Measurements from ENCODE around the gene DCANP1.

DNA sequence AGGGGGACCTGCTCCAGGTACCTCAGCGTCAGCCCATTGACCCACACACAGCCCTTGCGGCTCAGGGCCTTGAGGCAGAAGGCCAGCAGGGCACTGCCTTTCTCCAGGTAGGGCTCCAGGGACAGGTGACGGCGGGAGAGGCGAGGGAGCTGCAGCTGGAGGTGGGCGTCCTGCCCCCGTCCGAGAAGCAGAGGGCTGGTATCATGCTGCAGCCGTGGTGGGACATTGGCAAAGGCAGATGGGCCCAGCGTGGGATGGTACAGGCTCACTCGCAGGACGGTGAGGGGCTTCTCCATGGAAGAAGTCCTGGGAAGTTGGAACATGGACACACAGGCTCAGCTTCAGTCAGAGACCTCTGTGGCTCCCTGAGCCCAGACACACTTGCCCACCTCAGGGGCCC, 2.5 kb upstream of the DCANP1 start:
- TF ChIP-seq ATF1 (CRISPR knock-in tag; IDR thresholded peaks at IDR 0.05), result no peak
- TF ChIP-seq FOXA3 (CRISPR knock-in tag; IDR thresholded peaks at IDR 0.05), result no peak
- no peak for TF ChIP-seq CEBPB (IDR thresholded peaks at IDR 0.05; ENCODE audit: borderline replicate concordance, low read depth, low read length)
- TF ChIP-seq, protein P1, sequence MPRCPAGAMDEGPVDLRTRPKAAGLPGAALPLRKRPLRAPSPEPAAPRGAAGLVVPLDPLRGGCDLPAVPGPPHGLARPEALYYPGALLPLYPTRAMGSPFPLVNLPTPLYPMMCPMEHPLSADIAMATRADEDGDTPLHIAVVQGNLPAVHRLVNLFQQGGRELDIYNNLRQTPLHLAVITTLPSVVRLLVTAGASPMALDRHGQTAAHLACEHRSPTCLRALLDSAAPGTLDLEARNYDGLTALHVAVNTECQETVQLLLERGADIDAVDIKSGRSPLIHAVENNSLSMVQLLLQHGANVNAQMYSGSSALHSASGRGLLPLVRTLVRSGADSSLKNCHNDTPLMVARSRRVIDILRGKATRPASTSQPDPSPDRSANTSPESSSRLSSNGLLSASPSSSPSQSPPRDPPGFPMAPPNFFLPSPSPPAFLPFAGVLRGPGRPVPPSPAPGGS (CRISPR knock-in tag; IDR thresholded peaks at IDR 0.05), result no peak
- TF ChIP-seq, protein P2, sequence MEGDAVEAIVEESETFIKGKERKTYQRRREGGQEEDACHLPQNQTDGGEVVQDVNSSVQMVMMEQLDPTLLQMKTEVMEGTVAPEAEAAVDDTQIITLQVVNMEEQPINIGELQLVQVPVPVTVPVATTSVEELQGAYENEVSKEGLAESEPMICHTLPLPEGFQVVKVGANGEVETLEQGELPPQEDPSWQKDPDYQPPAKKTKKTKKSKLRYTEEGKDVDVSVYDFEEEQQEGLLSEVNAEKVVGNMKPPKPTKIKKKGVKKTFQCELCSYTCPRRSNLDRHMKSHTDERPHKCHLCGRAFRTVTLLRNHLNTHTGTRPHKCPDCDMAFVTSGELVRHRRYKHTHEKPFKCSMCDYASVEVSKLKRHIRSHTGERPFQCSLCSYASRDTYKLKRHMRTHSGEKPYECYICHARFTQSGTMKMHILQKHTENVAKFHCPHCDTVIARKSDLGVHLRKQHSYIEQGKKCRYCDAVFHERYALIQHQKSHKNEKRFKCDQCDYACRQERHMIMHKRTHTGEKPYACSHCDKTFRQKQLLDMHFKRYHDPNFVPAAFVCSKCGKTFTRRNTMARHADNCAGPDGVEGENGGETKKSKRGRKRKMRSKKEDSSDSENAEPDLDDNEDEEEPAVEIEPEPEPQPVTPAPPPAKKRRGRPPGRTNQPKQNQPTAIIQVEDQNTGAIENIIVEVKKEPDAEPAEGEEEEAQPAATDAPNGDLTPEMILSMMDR (CRISPR knock-in tag; IDR thresholded peaks at IDR 0.05), result no peak
- TF ChIP-seq BATF2 (CRISPR knock-in tag; IDR thresholded peaks at IDR 0.05), result no peak
- TF ChIP-seq, protein P3, sequence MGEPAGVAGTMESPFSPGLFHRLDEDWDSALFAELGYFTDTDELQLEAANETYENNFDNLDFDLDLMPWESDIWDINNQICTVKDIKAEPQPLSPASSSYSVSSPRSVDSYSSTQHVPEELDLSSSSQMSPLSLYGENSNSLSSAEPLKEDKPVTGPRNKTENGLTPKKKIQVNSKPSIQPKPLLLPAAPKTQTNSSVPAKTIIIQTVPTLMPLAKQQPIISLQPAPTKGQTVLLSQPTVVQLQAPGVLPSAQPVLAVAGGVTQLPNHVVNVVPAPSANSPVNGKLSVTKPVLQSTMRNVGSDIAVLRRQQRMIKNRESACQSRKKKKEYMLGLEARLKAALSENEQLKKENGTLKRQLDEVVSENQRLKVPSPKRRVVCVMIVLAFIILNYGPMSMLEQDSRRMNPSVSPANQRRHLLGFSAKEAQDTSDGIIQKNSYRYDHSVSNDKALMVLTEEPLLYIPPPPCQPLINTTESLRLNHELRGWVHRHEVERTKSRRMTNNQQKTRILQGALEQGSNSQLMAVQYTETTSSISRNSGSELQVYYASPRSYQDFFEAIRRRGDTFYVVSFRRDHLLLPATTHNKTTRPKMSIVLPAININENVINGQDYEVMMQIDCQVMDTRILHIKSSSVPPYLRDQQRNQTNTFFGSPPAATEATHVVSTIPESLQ (CRISPR knock-in tag; conservative IDR thresholded peaks at IDR 0.05), result no peak
- no peak for TF ChIP-seq MATR3 (CRISPR knock-in tag; IDR thresholded peaks at IDR 0.05)
- no peak for TF ChIP-seq RBM22 (optimal IDR thresholded peaks at IDR 0.05; ENCODE audit: low read length)
- no peak for TF ChIP-seq ARID3A (IDR thresholded peaks at IDR 0.05; ENCODE audit: low read depth, low read length)
- no peak for TF ChIP-seq ZNF574 (CRISPR knock-in tag; IDR thresholded peaks at IDR 0.05)
- TF ChIP-seq ZKSCAN8 (CRISPR knock-in tag; IDR thresholded peaks at IDR 0.05; ENCODE audit: borderline replicate concordance), result no peak

All from HepG2 (cell line).